ENCODE measurements around the gene RPL23.

RPL23 gene

DNA sequence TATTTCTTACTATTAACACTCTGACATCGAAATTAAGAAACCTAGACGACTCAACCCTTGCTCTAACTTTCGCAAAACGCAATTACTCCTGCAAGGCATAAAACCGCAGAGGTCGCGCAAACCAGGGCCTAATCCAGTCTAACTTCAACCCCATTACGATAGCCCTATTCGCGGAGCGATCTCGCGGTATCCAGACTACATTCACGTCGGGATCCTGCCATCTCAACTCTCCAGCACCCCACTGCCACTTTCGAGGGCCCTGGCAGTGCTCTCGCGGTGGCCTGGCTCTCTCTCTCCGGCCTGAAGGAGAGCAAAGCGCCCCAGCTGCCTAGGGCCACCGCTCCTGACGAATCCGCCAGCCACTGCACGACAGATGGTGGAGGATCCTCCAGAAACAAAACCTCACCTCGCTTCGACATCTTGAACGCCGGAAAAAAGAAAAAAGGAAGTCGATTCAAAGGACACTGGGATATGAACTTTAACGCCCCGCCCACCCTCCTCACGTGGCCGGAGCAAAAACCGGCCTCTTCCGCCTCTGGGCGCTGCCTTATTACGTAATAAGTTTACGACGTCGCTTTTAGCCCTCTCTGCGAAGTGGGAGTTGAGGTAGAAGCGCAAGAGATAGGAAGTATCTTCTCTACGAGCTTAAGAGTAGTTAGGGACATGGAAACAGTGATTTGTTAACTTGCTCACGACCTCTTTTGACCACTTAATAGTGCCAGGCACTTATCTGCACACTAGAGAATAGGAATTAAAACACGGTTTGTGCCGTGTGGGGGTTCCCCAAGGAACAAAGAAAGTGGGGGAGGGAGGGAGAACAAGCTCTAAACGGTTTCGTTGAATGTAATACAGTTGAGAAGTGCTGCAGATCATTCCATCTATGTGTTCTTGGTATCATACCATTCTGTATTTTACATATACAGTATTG, at the start of gene RPL23:
Gene RPL23 (minus strand): TSS at position 430 of the 928 bp plus-strand sequence. CDS start 11 bp downstream, at position 419.
- peak within 1 kb of the TSS; percentile 96 for H3K4me3 ChIP-seq (ENCODE audit: low read depth, low read length)
- TF ChIP-seq, protein P1, sequence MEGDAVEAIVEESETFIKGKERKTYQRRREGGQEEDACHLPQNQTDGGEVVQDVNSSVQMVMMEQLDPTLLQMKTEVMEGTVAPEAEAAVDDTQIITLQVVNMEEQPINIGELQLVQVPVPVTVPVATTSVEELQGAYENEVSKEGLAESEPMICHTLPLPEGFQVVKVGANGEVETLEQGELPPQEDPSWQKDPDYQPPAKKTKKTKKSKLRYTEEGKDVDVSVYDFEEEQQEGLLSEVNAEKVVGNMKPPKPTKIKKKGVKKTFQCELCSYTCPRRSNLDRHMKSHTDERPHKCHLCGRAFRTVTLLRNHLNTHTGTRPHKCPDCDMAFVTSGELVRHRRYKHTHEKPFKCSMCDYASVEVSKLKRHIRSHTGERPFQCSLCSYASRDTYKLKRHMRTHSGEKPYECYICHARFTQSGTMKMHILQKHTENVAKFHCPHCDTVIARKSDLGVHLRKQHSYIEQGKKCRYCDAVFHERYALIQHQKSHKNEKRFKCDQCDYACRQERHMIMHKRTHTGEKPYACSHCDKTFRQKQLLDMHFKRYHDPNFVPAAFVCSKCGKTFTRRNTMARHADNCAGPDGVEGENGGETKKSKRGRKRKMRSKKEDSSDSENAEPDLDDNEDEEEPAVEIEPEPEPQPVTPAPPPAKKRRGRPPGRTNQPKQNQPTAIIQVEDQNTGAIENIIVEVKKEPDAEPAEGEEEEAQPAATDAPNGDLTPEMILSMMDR (IDR thresholded peaks at IDR 0.05; ENCODE audit: low read depth, low read length) = no peak

DNA sequence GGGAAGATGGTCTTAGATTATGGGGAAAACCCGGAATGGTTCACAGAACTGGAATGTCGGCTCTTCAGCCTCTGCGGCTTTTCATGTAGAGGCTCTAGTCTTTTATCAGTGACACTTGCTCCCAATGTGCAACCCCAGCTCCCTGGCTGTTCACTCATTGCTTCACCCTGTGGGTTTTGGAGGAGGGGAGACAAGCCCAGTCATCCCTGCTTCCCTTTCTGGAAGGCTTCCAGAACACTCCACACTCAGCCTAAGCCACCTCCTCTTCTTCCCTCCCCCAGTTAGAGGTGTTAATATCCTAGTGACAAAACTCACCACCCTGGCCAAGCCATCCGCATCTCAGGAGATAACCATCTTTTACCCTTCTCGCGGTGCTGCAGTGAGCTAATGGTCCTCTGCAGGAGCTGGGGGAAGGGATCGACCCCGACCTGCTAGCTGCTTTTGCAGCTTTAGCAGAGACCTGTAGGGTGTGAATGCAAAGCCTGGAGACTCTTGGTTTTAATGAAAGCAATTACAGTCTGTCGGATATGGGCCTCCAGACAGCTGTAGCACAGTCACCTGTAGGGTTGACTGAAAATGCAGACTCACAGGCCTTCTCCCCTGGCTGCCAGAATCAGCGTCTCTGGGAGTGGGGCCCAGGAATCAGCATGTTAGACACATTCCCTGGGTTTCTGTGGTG, 47.6 kb upstream of the RPL23 start:
- H3K4me3 ChIP-seq (ENCODE audit: low read depth, low read length) = no peak overlapping the region
- TF ChIP-seq, protein P1 (IDR thresholded peaks at IDR 0.05; ENCODE audit: low read depth, low read length) = no peak

DNA sequence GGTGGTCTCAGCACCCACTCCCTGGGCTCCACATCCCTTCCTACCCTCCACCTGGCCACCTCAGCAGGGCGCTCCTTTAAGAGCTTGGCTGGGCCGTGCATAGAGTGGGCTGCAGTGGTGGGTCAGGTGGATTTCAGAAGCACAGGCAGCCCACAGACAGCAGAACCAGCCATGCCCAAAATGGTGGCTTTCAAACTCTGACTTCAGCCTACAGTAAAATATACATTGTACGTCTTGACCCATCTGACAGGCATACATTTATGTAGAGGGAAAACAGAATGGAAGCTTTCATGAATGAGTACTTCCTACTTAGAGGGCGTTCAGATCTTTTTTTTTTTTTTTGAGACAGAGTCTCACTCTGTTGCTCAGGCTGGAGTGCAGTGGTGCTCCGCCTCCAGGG, 45.9 kb upstream of the RPL23 start:
- H3K4me3 ChIP-seq (ENCODE audit: low read depth, low read length) = no peak overlapping the region
- TF ChIP-seq, protein P1 (IDR thresholded peaks at IDR 0.05; ENCODE audit: low read depth, low read length) = no peak

DNA sequence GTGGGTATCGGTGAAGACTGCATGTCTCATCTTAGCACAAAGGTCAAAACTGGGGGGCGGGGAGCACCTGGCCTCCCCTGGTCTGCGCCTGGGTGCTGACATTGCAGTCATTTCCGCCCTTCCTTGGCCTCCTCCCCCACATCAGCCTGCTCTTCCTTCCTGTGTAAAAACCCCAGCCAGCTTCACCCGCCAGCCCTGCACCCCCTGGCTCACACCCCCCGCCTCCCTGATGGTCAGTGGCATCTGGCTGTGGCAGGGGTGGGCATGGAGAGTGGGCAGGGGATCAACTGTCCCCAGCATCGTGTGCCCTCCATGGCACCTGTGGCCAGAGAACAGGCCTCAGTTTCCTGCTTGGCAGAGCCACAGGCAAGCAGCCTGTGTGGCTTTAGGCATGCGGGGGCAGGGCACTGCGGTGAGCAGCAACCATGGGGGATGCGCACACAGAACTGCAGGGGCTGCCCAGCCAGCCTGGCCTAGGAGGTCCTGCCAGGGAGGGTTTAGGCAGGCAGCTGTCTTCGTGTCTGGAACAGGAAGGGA, 45.4 kb upstream of the RPL23 start:
- TF ChIP-seq, protein P1 (IDR thresholded peaks at IDR 0.05; ENCODE audit: low read depth, low read length) = no peak
- H3K4me3 ChIP-seq (ENCODE audit: low read depth, low read length) = no peak overlapping the region

DNA sequence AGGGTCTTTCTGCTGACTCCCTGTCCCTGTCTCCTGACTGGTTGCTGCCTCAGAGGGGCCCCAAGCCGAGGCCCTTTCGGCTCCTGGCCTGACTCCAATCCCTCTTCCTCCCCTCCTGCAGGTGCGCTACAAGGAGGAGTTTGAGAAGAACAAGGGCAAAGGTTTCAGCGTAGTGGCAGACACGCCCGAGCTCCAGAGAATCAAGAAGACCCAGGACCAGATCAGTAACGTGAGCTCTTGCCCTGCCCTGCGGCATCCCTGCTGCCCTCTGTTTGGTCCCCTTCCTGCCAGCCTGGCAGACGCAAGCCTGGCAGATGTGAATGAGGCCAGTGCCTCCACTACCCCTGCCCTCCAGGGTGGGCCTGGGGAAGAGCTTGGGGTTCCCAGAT, 44.8 kb upstream of the RPL23 start:
- H3K4me3 ChIP-seq (ENCODE audit: low read depth, low read length) = no peak overlapping the region
- TF ChIP-seq, protein P1 (IDR thresholded peaks at IDR 0.05; ENCODE audit: low read depth, low read length) = no peak

DNA sequence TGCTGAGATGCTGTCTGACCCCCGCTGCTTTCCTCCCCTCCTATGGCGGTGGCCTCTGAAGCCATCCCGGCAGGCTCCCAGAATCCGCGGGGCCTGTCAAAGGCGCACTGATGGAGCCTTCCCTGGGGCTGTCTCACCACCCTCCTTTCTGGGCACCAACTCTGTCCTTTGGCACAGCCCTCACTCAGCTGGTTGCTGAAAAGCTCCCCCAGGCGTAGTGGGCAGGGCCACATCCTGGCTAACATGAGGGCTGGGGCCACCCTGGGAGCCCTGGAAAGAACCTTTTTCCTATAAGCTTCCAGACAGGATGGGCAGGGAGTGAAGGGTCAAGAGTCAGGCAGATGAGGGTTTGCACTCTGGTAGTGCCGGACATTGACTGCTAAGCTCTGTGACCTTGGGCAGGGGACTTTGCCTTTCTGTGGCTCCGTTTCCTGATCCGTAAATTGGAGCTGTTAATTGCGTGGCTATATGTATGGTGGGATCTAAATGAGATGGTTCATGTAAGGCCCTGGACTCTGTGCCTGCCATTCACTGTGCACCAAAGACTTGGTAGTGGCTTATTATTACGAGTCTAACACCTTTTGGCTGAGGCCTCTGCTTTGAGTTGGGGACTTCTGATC, 44.3 kb upstream of the RPL23 start:
- no peak overlapping the region for H3K4me3 ChIP-seq (ENCODE audit: low read depth, low read length)
- TF ChIP-seq, protein P1 (IDR thresholded peaks at IDR 0.05; ENCODE audit: low read depth, low read length) = no peak
